K562 (cell line): ENCODE results near the gene ZNF8. TPM values are rescaled to one million over a fixed set of nuclear protein-coding genes. Genes with fewer than 3 reads are reported as not detected.

Source experiments
- CXXC5 ChIP-seq: fragments of 250-450 bp; sonication (Bioruptor Pico); IDR thresholded peaks from 2 replicates; pipeline ENCODE4 v1.8.0; 2022; ENCODE audit warnings: inconsistent platforms, mild to moderate bottlenecking, moderate library complexity
- ETV6 ChIP-seq, 3 experiments: fragments of 150-350 bp in 1 of 3; sonication (generic) in 1 of 3; formaldehyde crosslinking in 1 of 3; IDR thresholded peaks; 2 replicates each; pipeline versions ENCODE4 v1.6.1 to v1.8.0; 2014 to 2022; ENCODE audit warnings: borderline replicate concordance in 2 of 3, low read depth in 2 of 3, antibody characterized with exemption in 1 of 3, low read length in 1 of 3, mild to moderate bottlenecking in 1 of 3, missing genetic modification reagents in 1 of 3
- HES1 ChIP-seq: fragments of 450-650 bp; IDR thresholded peaks from 2 replicates; pipeline ENCODE4 v1.6.1; 2016; ENCODE audit warnings: low read depth, mild to moderate bottlenecking, moderate library complexity
- HMGN3 ChIP-seq: IDR thresholded peaks from 2 replicates; pipeline ENCODE4 v1.6.1; 2011; ENCODE audit warnings: borderline replicate concordance, low read depth, mild to moderate bottlenecking, mixed read lengths, low read length; ENCODE audit not compliant: insufficient read length; ENCODE audit errors: extremely low read depth
- ILF3 ChIP-seq: fragments of 450-650 bp; IDR thresholded peaks from 2 replicates; pipeline ENCODE4 v1.6.1; 2018; ENCODE audit warnings: antibody characterized with exemption, mild to moderate bottlenecking, moderate library complexity, borderline replicate concordance
- KAT7 ChIP-seq: sonication (generic); formaldehyde crosslinking; IDR thresholded peaks from 2 replicates; pipeline ENCODE4 v1.8.0; 2022; ENCODE audit warnings: missing genetic modification reagents, mild to moderate bottlenecking, borderline replicate concordance
- KDM1A ChIP-seq, 2 experiments: fragments of 450-650 bp; IDR thresholded peaks; 2 replicates each; pipeline ENCODE4 v1.6.1; 2016; ENCODE audit warnings: mild to moderate bottlenecking in 2 of 2
- NEUROD1 ChIP-seq: fragments of 150-350 bp; IDR thresholded peaks from 2 replicates; pipeline ENCODE4 v1.6.1; 2014; ENCODE audit warnings: borderline replicate concordance, low read length, low read depth; ENCODE audit not compliant: partially characterized antibody
- PHF8 ChIP-seq: fragments of 200-600 bp; sonication (generic); IDR thresholded peaks from 2 replicates; pipeline ENCODE4 v1.6.1; 2012; ENCODE audit warnings: mixed run types, mild to moderate bottlenecking, inconsistent platforms, low read length, moderate library complexity, borderline replicate concordance
- RFX1 ChIP-seq: fragments of 450-650 bp; IDR thresholded peaks from 2 replicates; pipeline ENCODE4 v1.6.1; 2016; ENCODE audit warnings: mild to moderate bottlenecking, moderate library complexity
- SUPT5H ChIP-seq: fragments of 450-650 bp; IDR thresholded peaks from 2 replicates; pipeline ENCODE4 v1.6.1; 2016
- TFAM ChIP-seq: fragments of 250-450 bp; sonication (Bioruptor Pico); conservative IDR thresholded peaks from 2 replicates; pipeline ENCODE4 v1.5.0; 2021; ENCODE audit warnings: mild to moderate bottlenecking, moderate library complexity
- WHSC1 ChIP-seq: IDR thresholded peaks from one replicate; pipeline ENCODE4 v1.6.1; 2012; ENCODE audit warnings: low read length, control low read depth, inconsistent platforms
- ZC3H8 ChIP-seq: fragments of 450-650 bp; IDR thresholded peaks from 2 replicates; pipeline ENCODE4 v1.6.1; 2017
- ZNF121 ChIP-seq: sonication (generic); formaldehyde crosslinking; conservative IDR thresholded peaks from 2 replicates; pipeline ENCODE4 v1.8.0; 2022; ENCODE audit warnings: missing genetic modification reagents
- ZNF143 ChIP-seq: sonication (generic); formaldehyde crosslinking; IDR thresholded peaks from 2 replicates; pipeline ENCODE4 v1.9.0; 2022; ENCODE audit warnings: mild to moderate bottlenecking, missing genetic modification reagents
- ZNF165 ChIP-seq: fragments of 250-450 bp; sonication (Bioruptor Pico); IDR thresholded peaks from 2 replicates; pipeline ENCODE4 v1.4.0; 2020; ENCODE audit warnings: borderline replicate concordance
- ZNF436 ChIP-seq: fragments of 250-450, 450-650 bp; sonication (Bioruptor Pico); formaldehyde crosslinking; IDR thresholded peaks from 2 replicates; pipeline ENCODE4 v1.7.0; 2020; ENCODE audit warnings: mild to moderate bottlenecking
- polyA plus RNA-seq, 8 experiments: library from polyadenylated mRNA; depleted of rRNA in 4 of 8; stranded (reverse) in 5 of 8; unstranded in 3 of 8; fragments of >200 nt; fragmentation: Nextera tagmentation in 2 of 8; fragmentation: Illumina TruSeq in 1 of 8; extraction: Ambion mirVana in 2 of 8; extraction: Trizol in 1 of 8; gene quantifications; 2 replicates each; pipeline versions ENCODE4 v1.2.1 to v1.2.3, GENCODE V29; 2011 to 2014; ENCODE audit warnings: inconsistent platforms in 1 of 8, missing spikeins in 1 of 8
- total RNA-seq, 7 experiments: library from RNA; depleted of rRNA in 6 of 7; stranded (reverse); fragments of >200 nt in 6 of 7; fragmentation: Illumina TruSeq in 2 of 7; extraction: Trizol in 2 of 7; gene quantifications; 2 replicates each; pipeline versions ENCODE4 v1.2.1 to v1.2.3, GENCODE V29; 2011 to 2021; ENCODE audit warnings: low replicate concordance in 1 of 7
- TF ChIP-seq, protein P1 (sequence below): fragments of 200-800 bp; sonication (Bioruptor generic); IDR thresholded peaks from 2 replicates; pipeline ENCODE4 v1.6.1; 2016; ENCODE audit warnings: missing genetic modification characterization, missing compliant biosample characterization
- TF ChIP-seq, protein P2 (sequence below): sonication (generic); formaldehyde crosslinking; IDR thresholded peaks from 2 replicates; pipeline ENCODE4 v1.9.0; 2022; ENCODE audit warnings: mild to moderate bottlenecking, missing genetic modification reagents

ZNF8 gene
- total and polyA plus RNA-seq, 9 of the 15 experiments (the other 6 are each of a cell fraction or from before 2014, with no cell fraction given): 0.71 to 7.7 (median 4.7) TPM

DNA sequence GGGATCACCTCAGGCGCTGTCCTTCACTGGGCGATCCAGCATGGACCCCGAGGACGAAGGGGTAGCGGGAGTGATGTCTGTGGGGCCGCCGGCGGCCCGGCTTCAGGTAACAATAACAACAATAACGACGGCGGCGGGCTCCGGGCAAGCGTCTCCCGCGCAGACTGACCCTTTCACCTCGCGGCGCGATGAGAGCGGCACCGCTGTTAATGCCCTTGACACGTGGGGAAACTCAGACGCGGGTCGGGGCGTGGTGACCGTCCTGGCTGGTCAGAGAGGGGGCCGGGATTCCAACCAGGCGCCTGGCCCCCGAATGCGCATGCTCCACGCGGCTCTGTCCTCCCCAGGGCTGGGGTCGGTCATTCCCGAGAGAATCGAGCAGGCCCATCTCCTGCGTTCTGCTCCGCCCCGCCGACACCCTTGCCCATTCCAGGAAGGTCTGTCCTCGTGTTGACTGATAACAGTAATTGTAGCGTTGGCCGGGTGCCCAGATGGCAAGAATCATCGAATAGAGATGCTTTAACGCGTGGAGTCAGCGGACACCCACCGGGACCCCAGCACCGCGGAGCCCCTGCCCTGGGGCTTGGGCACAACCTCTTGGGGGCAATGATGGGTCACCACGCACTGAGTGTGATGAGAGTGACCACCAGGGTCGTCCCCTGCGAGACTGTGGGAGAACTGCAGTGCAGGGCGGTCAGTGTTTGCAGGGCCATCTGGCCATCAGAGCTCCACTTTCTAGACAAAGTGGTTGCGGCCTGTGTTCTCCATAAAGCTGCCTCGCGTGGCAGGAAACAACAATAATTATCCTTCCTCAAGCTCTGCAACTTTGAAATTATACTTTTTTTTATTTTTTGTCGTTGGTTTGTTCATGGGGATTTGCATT lies 528 bp downstream of the ZNF8 start (continued):
- TF ChIP-seq, protein P1, sequence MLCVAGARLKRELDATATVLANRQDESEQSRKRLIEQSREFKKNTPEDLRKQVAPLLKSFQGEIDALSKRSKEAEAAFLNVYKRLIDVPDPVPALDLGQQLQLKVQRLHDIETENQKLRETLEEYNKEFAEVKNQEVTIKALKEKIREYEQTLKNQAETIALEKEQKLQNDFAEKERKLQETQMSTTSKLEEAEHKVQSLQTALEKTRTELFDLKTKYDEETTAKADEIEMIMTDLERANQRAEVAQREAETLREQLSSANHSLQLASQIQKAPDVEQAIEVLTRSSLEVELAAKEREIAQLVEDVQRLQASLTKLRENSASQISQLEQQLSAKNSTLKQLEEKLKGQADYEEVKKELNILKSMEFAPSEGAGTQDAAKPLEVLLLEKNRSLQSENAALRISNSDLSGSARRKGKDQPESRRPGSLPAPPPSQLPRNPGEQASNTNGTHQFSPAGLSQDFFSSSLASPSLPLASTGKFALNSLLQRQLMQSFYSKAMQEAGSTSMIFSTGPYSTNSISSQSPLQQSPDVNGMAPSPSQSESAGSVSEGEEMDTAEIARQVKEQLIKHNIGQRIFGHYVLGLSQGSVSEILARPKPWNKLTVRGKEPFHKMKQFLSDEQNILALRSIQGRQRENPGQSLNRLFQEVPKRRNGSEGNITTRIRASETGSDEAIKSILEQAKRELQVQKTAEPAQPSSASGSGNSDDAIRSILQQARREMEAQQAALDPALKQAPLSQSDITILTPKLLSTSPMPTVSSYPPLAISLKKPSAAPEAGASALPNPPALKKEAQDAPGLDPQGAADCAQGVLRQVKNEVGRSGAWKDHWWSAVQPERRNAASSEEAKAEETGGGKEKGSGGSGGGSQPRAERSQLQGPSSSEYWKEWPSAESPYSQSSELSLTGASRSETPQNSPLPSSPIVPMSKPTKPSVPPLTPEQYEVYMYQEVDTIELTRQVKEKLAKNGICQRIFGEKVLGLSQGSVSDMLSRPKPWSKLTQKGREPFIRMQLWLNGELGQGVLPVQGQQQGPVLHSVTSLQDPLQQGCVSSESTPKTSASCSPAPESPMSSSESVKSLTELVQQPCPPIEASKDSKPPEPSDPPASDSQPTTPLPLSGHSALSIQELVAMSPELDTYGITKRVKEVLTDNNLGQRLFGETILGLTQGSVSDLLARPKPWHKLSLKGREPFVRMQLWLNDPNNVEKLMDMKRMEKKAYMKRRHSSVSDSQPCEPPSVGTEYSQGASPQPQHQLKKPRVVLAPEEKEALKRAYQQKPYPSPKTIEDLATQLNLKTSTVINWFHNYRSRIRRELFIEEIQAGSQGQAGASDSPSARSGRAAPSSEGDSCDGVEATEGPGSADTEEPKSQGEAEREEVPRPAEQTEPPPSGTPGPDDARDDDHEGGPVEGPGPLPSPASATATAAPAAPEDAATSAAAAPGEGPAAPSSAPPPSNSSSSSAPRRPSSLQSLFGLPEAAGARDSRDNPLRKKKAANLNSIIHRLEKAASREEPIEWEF (CRISPR knock-in tag): no peak
- TF ChIP-seq PHF8 (peak; percentile 83), ZNF165 (CRISPR knock-in tag) (no peak; the same call in 1 of the 2 replicates), ZNF121 (CRISPR knock-in tag) (no peak), ZNF436 (CRISPR knock-in tag) (no peak), KAT7 (CRISPR knock-in tag) (peak; percentile 14), CXXC5 (CRISPR knock-in tag) (peak; percentile 67), ZNF143 (CRISPR knock-in tag) (peak; percentile 66; the same call in 1 of the 2 replicates), ILF3 (no peak), SUPT5H (peak; percentile 17), ZC3H8 (no peak), ETV6 (IDR thresholded peaks at IDR 0.05; ENCODE audit: borderline replicate concordance in 1 of 2, low read depth in 2 of 2, low read length in 1 of 2) (no peak), ETV6 (CRISPR knock-in tag; IDR thresholded peaks at IDR 0.05; ENCODE audit: borderline replicate concordance) (no peak), RFX1 (no peak), TFAM (CRISPR knock-in tag) (no peak), KDM1A (IDR thresholded peaks at IDR 0.05) (no peak), WHSC1 (no peak), NEUROD1 (no peak), HES1 (no peak), HMGN3 (peak; percentile 64)
- TF ChIP-seq, protein P2, sequence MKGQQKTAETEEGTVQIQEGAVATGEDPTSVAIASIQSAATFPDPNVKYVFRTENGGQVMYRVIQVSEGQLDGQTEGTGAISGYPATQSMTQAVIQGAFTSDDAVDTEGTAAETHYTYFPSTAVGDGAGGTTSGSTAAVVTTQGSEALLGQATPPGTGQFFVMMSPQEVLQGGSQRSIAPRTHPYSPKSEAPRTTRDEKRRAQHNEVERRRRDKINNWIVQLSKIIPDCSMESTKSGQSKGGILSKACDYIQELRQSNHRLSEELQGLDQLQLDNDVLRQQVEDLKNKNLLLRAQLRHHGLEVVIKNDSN (CRISPR knock-in tag): no peak
